Measurements from ENCODE around the gene PTCRA.
"Not testable (repeated sequence)": the region's sequence is repeated elsewhere in the genome, so short reads cannot be mapped to it uniquely, and the experiment has no call there.

PTCRA gene

GRCh38 chr6:42904467-42904866, 11.4 kb upstream of the PTCRA start:
- DNase-seq: no peak

DNA sequence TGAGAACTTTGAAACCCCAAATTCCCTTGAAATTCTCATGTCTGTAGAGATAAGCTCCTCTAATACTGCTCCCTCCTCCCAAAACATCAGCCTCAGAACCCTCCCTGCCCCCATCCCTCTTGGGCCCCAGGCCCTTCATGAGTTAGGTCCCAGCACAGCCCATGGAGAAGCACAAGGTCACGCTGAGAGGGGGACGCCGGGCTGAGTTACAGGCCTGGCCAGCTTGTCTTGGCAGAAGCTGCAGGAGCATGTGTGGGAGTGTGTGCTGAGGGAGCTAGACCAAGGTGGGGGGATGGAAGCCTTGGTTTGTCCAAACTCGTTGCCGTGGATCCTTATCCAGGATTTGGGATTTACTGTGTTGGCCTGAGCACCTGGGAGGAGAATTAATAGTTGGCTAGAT, 8.5 kb upstream of the PTCRA start:
- DNase-seq: no peak

- no peak for DNase-seq
These were observed 6.0 kb upstream of the PTCRA start for GRCh38 chr6:42909835-42910234.

- no peak for DNase-seq
These were observed 4.5 kb upstream of the PTCRA start for GRCh38 chr6:42911171-42912021.

- no peak for DNase-seq
These were observed 1.3 kb upstream of the PTCRA start for GRCh38 chr6:42914546-42914945.

GRCh38 chr6:42916288-42916687, 435 bp downstream of the PTCRA start:
- no peak for DNase-seq

DNA sequence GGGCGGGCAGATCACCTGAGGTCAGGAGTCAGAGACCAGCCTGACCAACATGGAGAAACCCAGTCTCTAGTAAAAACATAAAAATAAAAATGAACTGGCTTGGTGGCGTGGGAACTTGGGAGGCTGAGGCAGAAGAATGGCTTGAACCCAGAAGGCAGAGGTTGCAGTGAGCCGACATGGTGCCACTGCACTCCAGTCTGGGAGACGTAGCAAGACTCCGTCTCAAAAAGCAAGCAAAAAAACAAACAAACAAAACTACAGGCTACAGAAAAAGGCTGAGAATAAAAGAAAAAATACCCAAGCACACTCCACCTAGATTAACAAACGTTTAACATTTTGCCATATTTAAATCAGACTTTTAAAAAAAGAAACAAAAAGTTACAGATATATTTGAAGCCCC, 5.9 kb downstream of the PTCRA start:
- no peak for DNase-seq

DNA sequence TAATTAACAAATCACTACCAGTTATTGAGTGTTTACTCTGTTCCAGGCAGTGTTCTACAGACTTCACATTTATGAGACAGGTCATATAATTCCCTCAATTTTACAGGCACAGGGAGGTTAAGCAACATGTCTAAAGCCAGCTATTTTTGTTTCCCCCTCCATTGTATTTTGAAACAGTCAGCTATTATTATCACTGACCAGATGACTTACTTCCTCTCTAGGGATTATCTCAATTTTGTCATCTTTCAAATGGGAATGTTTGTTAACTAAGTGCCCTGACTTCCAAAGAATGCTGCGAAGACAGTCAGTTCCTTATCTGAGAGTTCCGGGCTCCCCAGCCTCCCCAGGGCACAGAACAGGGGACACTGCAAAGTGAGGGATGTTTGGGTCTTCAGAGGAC, 7.8 kb downstream of the PTCRA start:
- no peak for DNase-seq

GRCh38 chr6:42925248-42925857, 9.5 kb downstream of the PTCRA start:
- DNase-seq: no peak

- DNase-seq: peak; percentile 99
These were observed 13.3 kb downstream of the PTCRA start, which contains the start of gene CNPY3 for GRCh38 chr6:42928986-42929820. TSS of gene CNPY3 (plus strand) at chr6:42929480. CDS start at chr6:42929571, 91 bp downstream.

DNA sequence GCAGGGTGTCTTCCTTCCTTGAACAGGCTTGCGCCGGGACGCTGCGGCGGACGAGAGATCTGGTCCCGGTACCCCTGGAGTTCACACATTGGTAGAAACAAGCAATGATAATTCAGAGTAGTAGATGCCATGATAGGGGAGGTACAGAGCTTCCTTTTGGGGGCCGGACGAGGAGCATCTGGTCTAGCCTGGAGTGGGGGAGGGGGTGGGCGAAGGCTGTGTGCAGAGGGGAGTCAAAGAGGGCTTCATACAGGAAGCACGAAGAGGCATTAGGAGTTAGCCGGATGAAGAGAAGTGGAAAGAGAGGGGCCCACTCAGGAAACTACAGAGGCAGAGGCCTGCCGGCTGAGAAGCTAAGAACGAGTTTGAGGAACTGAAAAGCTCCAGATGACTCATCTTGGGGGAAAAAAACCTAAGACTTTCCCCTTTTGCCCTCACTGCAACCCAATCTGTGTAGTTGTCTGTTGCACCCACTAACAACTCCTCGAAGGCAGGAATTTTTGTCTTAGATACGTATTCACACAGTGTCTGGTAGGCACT, 14.0 kb downstream of the PTCRA start:
- no peak for DNase-seq

DNA sequence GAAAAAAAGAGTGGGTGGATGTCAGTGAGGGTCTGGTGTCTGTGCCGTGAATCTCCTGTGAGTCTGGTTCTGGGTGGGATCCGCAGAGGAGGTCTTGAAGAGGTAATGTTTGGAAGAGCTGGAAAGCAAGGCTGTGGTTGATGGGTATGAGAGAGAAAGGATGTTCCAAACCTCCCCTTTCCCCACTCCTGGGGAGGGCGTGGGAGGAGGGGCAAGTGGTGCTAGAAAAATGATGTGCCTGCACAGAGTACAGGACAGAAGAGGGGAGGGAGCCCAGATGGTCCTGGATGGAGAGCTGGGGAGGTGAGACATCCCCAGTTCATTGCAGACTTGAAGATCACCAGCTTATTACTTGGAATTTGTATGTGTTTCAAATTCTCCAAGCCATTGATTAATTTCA, 16.6 kb downstream of the PTCRA start:
- DNase-seq: no peak

DNA sequence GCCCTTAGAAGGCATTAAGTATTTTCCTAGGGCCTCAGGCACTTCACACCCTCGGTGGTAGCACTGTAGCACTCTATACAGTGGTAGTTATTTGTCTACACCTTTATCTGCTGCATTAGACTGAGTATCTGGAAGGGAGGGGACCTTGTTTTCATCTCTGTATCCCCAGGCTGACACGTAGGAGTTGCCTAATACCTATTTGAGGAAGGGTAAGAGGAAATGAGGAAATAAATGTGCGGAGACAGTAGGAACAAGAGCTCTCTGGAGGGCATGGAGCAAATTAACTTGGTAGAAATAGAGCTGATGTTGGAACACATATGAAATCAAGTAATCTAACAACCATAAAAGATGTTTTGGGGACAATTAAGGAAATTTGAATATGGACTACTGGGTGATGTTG, 17.4 kb downstream of the PTCRA start:
- no peak for DNase-seq

GRCh38 chr6:42935322-42935721, 19.5 kb downstream of the PTCRA start:
- DNase-seq: no peak

GRCh38 chr6:42936398-42936797, 20.5 kb downstream of the PTCRA start:
- no peak for DNase-seq

GRCh38 chr6:42937548-42938427, 21.9 kb downstream of the PTCRA start:
- DNase-seq: no peak

DNA sequence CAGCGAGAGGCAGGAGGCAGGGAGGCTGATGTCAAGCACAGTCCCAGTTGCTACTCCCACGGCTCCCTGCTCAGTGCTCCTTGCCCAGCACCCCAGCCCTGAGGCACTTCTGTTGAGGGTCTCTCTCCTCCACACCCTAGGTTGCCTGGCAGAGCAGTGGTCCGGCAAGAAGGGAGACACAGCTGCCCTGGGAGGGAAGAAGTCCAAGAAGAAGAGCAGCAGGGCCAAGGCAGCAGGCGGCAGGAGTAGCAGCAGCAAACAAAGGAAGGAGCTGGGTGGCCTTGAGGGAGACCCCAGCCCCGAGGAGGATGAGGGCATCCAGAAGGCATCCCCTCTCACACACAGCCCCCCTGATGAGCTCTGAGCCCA, 22.6 kb downstream of the PTCRA start:
- DNase-seq: no peak

DNA sequence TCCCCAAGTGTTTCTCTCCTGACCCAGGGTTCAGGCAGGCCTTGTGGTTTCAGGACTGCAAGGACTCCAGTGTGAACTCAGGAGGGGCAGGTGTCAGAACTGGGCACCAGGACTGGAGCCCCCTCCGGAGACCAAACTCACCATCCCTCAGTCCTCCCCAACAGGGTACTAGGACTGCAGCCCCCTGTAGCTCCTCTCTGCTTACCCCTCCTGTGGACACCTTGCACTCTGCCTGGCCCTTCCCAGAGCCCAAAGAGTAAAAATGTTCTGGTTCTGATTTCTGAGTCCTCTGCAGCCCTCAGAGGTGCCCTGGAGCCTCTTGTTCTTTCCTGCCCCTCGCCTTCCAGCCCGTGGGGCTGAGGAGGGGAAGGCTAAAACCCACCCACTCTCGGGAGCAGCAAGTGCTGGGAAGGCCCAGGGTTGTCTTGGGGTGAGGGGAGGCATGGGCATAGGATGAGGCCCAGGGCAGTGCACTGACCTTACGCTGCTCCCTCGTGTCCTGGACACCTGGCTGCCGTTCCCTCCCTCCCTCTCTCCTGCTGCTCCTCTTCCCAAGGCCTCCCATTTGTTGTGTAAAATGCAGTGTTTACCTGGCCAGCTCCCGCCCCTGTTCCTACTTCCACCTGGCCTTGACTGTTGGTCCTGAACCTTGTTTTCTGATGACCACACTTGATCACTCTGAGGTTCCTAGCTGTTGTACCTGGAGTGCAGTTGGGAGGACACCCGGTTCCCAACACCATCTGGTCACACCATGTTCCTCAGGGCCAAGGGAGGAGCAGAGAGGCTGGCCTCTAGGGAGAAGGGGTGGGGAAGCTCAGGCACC, 23.3 kb downstream of the PTCRA start:
- DNase-seq: no peak

DNA sequence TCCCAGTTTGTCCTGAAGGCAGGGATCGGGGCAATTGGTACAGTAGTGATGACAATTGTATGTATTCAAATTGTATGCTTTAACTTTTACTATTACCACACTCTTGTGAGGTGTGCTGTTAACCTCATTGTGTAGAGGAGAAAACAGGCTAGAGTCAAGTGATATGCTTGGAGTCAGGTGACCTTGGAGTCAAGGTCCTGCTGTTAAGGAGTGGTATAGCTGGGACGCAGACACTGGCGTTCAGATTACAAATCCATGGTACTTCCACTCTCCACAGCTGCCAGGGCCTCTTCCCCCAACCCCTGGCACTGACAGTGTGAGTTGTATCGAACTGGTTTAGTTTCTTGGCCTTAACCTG, 23.9 kb downstream of the PTCRA start:
- no peak for DNase-seq

- no peak for DNase-seq
These were observed 24.7 kb downstream of the PTCRA start for GRCh38 chr6:42940493-42941045.

- not testable (repeated sequence) for DNase-seq
These were observed 25.5 kb downstream of the PTCRA start for GRCh38 chr6:42941356-42941755.
